DMS153 treated with DMSO at 0.1 percent for 48 hours (cell line): ENCODE measurements around the gene MAP3K20.
"Not testable (repeated sequence)": the region's sequence is repeated elsewhere in the genome, so short reads cannot be mapped to it uniquely, and the experiment has no call there.

Source experiments
- DNase-seq: peaks from one replicate; lab custom pipeline; 2025; ENCODE audit not compliant: unreplicated experiment; lab: John Stamatoyannopoulos, UW

MAP3K20 gene

DNA sequence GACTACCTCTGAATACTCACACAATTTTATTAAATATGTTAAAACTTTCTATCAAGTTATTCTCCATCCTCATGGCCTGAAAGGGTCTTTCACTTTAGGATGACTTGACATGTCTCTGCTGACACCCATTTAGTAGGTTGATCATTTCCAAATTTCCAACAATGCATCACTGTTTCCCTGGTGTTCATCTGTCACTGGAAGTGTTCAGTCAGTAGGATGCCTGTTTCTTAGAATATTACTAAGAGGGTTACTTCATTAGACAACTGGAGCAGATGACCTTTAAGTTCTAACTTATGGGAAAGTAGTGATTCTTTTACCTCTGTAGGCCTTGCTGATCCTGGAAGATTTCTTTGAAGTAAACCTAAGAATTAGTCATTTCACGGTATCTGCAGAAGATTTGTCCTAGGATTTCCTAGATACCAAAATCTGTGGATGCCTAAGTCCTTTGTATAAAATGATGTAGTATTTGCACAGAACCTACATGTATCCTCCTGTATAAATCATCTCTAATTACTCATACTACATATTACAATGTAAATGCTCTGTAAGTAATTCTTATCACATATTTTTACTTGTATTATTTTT lies 77.7 kb downstream of the MAP3K20 start:
- DNase-seq, result no peak

- no peak for DNase-seq
Observed at GRCh38 chr2:173157676-173158293, 82.1 kb downstream of the MAP3K20 start.

- DNase-seq, result no peak
Observed at GRCh38 chr2:173159791-173160463, 84.3 kb downstream of the MAP3K20 start.

- DNase-seq, result no peak
Observed at GRCh38 chr2:173160618-173161017, 85.0 kb downstream of the MAP3K20 start.

GRCh38 chr2:173161040-173161439 lies 85.4 kb downstream of the MAP3K20 start:
- DNase-seq, result no peak

- no peak for DNase-seq
Observed at GRCh38 chr2:173161507-173161906, 85.9 kb downstream of the MAP3K20 start.

- not testable (repeated sequence) for DNase-seq
Observed at GRCh38 chr2:173163357-173163756, 87.7 kb downstream of the MAP3K20 start.

GRCh38 chr2:173164396-173164795 lies 88.8 kb downstream of the MAP3K20 start:
- DNase-seq, result no peak

- no peak for DNase-seq
Observed at GRCh38 chr2:173165443-173166238, 90.0 kb downstream of the MAP3K20 start.

- DNase-seq, result no peak
Observed at GRCh38 chr2:173171321-173171720, 95.7 kb downstream of the MAP3K20 start.

- DNase-seq, result no peak
Observed at GRCh38 chr2:173171924-173172643, 96.4 kb downstream of the MAP3K20 start.

- not testable (repeated sequence) for DNase-seq
Observed at GRCh38 chr2:173174339-173174738, 98.7 kb downstream of the MAP3K20 start.

DNA sequence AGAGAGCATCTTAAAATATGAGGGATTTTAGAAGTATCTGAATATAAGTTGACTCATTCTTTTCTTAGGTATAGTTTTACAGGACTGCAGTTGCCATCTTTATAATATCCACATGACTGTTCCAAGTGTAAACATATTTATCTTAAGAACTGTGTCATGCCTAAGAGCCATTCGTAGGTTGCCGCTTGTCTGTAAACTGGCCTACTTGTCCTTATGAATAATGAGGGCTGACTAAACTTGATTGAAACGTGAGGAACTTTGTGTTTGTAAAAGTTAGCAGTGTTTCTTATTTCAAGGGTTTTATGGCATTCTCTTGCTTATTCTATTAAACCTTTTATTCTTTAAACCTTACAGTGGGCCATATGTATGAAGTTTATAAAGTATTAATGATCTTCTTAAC lies 99.6 kb downstream of the MAP3K20 start:
- DNase-seq, result no peak

- no peak for DNase-seq
Observed at GRCh38 chr2:173181982-173182381, 106.3 kb downstream of the MAP3K20 start.

DNA sequence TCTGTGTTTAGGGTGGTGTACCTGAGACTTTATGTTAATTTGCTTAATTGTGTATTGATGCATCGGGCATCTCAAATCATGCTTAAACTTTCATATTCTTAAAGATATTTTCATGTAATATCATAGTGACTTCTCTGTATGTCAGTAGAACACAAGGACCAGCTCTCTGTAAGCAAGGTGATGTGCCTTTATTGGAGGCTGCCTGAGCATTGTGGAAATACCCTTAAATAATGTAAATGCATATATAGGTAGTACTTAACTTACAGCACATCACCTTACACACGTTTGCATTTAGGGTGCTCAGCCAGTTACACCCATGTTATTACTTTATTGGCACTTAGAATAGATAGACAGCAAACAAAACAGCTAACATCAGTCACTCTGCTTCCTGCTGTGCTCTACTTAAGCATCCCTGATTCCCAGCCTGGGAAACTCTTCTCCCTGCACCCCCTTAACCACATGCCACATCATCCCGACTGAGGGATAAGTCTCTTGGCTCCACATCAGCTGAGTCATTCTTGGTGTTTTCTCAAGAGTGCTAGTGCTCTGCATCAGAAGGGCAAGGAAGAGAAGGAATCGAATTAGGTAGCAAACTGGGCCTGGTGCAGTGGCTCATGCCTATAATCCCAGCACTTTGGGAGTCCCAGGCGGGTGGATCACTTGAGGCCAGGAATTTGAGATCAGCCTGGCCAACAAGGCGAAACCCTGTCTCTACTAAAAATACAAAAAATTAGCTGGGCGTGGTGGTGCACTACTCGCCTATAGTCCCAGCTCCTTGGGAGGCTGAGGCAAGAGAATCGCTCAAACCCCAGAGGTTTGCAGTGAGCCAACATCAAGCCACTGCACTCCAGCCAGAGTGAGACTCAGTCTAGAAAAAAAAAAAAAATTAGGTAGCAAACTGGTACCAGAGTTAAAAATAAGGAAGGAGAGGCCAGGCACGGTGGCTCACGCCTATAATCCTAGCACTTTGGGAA lies 108.7 kb downstream of the MAP3K20 start:
- DNase-seq, result no peak

- no peak for DNase-seq
Observed at GRCh38 chr2:173185437-173185836, 109.8 kb downstream of the MAP3K20 start.

DNA sequence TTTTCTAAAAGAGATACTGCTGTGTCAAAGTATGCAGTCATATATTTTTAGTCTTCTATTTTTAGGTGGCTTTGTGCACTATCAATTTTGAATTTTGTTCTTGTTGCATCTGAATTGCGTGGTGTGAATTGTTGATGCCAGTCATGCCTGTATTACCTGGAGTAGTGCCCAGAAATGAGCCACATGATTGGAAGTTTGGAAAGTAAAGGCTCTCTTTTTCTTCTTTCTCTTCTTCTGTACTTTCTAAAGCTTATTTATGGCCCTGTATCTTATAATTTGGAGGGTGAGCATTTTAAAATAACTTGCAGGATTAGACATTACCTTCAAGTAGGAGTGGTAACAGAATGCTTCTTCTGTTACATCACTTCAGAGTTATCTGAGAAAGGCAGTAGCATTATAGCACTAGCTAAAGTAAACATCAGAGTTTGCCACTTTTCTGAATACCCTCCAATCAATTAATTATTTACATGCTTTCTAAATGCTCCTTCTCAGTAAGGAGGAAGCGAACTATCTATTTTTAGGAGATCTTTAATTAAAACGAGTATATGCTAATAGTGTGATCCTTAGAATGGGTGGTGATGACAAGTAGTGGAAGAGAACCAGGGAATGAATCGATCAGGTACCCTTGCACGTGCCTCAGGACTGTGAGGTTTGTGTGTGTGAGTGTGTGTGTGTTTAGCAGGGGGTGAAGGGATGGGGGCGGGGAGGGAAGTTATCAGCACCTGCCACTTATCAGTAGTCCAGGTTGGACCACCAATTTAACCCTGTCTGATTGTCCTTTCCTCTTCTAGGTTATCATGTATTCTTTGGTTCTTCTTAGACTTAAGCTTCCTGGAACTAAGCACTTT lies 112.5 kb downstream of the MAP3K20 start:
- no peak for DNase-seq

- DNase-seq, result no peak
Observed at GRCh38 chr2:173191601-173192000, 116.0 kb downstream of the MAP3K20 start.

DNA sequence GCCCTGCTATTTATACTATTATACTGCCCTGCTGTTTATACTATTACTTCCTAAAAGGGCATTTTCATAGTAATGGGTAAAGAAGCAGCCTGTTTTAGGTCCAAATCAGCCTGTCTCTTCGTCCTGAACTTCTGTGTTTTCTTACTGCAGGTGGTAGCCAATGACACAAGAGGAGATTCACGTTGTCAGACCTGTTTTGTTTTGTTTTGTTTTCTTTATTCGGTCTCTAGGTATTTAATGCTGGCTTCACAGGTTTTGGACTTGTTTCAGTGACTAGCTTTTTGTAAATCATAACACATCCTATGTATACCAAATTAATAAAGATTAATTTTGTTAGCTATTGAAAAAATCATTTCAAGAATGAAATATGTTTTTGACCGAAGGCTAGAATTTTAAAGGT lies 116.4 kb downstream of the MAP3K20 start:
- no peak for DNase-seq
